ENCODE data around the gene MEGF9. TPM values are rescaled to one million over a fixed set of nuclear protein-coding genes. Genes with fewer than 3 reads are reported as not detected.

The MEGF9 gene
- total RNA-seq, 3 donors from 2014 or later, result 22.0 to 30.3 (median 27.2) TPM

DNA sequence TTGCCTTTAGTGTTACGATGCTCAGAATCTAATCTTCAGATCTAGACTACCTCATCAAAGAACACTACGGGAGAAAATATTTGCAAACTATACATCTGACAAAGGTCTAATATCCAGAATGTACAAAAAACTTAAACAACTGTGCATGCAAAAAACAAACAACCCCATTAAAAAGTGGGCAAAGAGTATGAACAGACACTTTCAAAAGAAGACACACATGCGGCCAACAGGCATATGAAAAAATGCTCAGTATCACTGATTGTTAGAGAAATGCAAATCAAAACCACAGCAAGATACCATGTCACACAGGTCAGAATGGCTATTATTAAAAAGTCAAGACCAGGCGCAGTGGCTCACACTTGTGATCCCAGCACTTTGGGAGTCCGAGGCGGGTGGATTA lies 31.0 kb upstream of the MEGF9 start:
- Histone ChIP-seq H3K4me3 (no peak overlapping the region), H3K27ac (no peak overlapping the region), H3K4me1 (no peaks in the 10 kb centered on the region), H3K9me3 (no peaks in the 10 kb centered on the region), H3K36me3 (no peaks in the 10 kb centered on the region), H3K27me3 (no peaks in the 10 kb centered on the region)
- no peak for DNase-seq (ENCODE audit: low spot score in 2 of 2)
- intact Hi-C loops (cut with DNase I; ENCODE audit: low total_unique reads), result no loop called here
- TF ChIP-seq POLR2AphosphoS5 (IDR thresholded peaks at IDR 0.05) (no peak), POLR2A (IDR thresholded peaks at IDR 0.05) (no peak)
- TF ChIP-seq, protein P1, sequence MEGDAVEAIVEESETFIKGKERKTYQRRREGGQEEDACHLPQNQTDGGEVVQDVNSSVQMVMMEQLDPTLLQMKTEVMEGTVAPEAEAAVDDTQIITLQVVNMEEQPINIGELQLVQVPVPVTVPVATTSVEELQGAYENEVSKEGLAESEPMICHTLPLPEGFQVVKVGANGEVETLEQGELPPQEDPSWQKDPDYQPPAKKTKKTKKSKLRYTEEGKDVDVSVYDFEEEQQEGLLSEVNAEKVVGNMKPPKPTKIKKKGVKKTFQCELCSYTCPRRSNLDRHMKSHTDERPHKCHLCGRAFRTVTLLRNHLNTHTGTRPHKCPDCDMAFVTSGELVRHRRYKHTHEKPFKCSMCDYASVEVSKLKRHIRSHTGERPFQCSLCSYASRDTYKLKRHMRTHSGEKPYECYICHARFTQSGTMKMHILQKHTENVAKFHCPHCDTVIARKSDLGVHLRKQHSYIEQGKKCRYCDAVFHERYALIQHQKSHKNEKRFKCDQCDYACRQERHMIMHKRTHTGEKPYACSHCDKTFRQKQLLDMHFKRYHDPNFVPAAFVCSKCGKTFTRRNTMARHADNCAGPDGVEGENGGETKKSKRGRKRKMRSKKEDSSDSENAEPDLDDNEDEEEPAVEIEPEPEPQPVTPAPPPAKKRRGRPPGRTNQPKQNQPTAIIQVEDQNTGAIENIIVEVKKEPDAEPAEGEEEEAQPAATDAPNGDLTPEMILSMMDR (IDR thresholded peaks at IDR 0.05), result no peak

DNA sequence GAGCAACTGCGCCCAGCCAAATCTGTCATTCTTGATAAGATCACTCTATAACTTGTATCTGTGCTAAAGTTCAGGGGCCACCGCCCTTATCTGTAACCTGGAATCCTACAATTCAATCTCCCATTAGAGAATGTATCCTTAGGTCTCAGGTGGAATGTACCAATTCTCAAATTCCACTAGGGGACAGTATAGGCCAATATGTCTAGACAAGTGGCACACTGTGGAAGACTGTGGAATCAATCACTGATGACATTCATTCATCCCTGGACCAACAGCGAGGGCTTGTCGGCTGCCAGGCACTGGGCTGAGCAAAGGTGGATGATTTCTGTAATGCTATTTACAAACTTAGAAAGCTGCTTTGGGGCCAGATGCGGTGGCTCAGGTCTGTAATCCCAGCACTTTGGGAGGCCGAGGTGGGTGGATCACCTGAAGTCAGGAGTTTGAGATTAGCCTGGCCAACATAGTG lies 28.7 kb upstream of the MEGF9 start:
- Histone ChIP-seq H3K4me1 (no peaks in the 10 kb centered on the region), H3K27ac (no peak overlapping the region), H3K4me3 (no peak overlapping the region), H3K36me3 (no peaks in the 10 kb centered on the region), H3K27me3 (no peaks in the 10 kb centered on the region), H3K9me3 (no peaks in the 10 kb centered on the region)
- TF ChIP-seq POLR2A (IDR thresholded peaks at IDR 0.05), result no peak
- no peak for TF ChIP-seq POLR2AphosphoS5 (IDR thresholded peaks at IDR 0.05)
- TF ChIP-seq, protein P1 (IDR thresholded peaks at IDR 0.05), result peak; percentile 36 to 53 (median 41)
- DNase-seq (ENCODE audit: low spot score in 2 of 2), result no peak
- intact Hi-C loops (cut with DNase I; ENCODE audit: low total_unique reads), result no loop called here

DNA sequence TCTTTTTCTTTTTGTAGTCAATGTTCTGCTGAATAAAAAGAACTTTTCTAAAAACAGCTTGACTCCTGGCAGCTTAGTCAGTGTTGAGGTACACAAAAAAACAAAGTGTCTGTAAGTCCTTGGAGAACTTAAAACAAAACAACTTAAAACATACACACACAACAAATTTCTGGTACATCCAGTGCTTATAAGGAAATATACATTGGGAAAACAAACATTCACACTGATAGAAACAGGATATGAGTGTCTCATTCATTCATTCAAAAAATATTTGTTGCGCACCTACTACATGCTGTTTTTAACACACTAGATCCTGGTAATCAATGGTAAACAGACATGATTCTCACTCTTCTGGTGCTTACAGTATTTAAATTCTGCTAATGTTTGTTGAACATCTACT lies 27.4 kb upstream of the MEGF9 start:
- no peaks in the 10 kb centered on the region for H3K27me3 ChIP-seq
- TF ChIP-seq POLR2A (IDR thresholded peaks at IDR 0.05), result no peak
- TF ChIP-seq, protein P1 (IDR thresholded peaks at IDR 0.05), result no peak
- H3K9me3 ChIP-seq, result no peaks in the 10 kb centered on the region
- no peak overlapping the region for H3K4me3 ChIP-seq
- H3K4me1 ChIP-seq, result no peaks in the 10 kb centered on the region
- intact Hi-C loops (cut with DNase I; ENCODE audit: low total_unique reads), result no loop called here
- no peak overlapping the region for H3K27ac ChIP-seq
- no peaks in the 10 kb centered on the region for H3K36me3 ChIP-seq
- DNase-seq (ENCODE audit: low spot score in 2 of 2), result no peak

DNA sequence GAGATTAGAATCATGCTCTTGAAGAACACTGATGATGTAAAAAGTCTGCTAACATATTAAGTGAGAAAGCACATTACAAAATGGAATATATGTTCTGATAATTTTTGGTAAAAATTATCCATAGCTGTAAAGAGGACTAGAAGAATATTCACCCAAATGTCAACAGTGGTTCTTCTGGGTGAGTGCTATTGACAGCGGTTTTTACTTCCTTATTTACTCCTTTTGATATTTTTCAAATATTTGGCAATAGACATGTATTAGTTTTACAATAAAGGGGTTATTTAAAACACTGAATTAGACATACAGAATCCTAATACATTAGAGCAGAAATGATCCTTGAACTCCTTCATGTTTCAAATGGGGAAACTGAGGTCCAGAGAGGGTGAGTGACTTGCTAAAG lies 26.9 kb upstream of the MEGF9 start:
- intact Hi-C loops (cut with DNase I; ENCODE audit: low total_unique reads), result no loop called here
- H3K4me1 ChIP-seq, result no peaks in the 10 kb centered on the region
- DNase-seq (ENCODE audit: low spot score in 2 of 2), result no peak
- no peak overlapping the region for H3K27ac ChIP-seq
- no peak overlapping the region for H3K4me3 ChIP-seq
- no peak for TF ChIP-seq POLR2AphosphoS5 (IDR thresholded peaks at IDR 0.05)
- TF ChIP-seq, protein P1 (IDR thresholded peaks at IDR 0.05), result no peak
- no peak for TF ChIP-seq POLR2A (IDR thresholded peaks at IDR 0.05)
- no peaks in the 10 kb centered on the region for H3K36me3 ChIP-seq
- no peaks in the 10 kb centered on the region for H3K9me3 ChIP-seq
- H3K27me3 ChIP-seq, result no peaks in the 10 kb centered on the region

DNA sequence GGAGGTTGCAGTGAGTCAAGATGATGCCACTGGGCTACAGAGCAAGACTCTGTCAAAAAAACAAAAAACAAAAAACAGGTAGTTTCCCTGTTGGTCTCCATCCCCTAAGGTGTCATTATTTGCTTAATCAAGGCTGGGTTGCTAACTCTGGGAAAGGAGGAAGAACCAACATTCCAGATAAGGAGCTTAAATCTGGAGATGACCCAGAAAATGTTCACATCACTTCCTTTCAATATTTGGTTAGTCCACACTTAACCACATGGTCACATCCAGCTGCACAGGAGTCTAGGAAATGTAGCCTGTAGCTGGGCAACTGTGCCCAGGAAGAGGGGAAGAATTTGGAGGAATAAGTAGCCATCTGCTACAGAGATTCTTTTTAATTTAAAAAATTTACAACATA lies 25.9 kb upstream of the MEGF9 start:
- intact Hi-C loops (cut with DNase I; ENCODE audit: low total_unique reads), result no loop called here
- Histone ChIP-seq H3K4me1 (no peaks in the 10 kb centered on the region), H3K9me3 (no peaks in the 10 kb centered on the region), H3K27me3 (no peaks in the 10 kb centered on the region), H3K27ac (no peak overlapping the region), H3K36me3 (no peaks in the 10 kb centered on the region), H3K4me3 (no peak overlapping the region)
- DNase-seq (ENCODE audit: low spot score in 2 of 2), result no peak
- no peak for TF ChIP-seq POLR2AphosphoS5 (IDR thresholded peaks at IDR 0.05)
- TF ChIP-seq POLR2A (IDR thresholded peaks at IDR 0.05), result no peak
- TF ChIP-seq, protein P1 (IDR thresholded peaks at IDR 0.05), result no peak
